PC-3 (cell line): ENCODE measurements around the gene SMARCD1.

ENCODE experiments used
- EZH2 ChIP-seq: fragments of 300-600 bp; sonication (generic); IDR thresholded peaks from one replicate; pipeline ENCODE4 v1.6.1; 2017; ENCODE audit warnings: antibody characterized with exemption, mild to moderate bottlenecking, low read length; ENCODE audit not compliant: unreplicated experiment
- TF ChIP-seq, protein P1 (sequence below): fragments of 300-600 bp; sonication (generic); conservative IDR thresholded peaks from 2 replicates; pipeline ENCODE4 v1.5.1; 2017; ENCODE audit warnings: antibody characterized with exemption, low read depth, mild to moderate bottlenecking, low read length

DNA sequence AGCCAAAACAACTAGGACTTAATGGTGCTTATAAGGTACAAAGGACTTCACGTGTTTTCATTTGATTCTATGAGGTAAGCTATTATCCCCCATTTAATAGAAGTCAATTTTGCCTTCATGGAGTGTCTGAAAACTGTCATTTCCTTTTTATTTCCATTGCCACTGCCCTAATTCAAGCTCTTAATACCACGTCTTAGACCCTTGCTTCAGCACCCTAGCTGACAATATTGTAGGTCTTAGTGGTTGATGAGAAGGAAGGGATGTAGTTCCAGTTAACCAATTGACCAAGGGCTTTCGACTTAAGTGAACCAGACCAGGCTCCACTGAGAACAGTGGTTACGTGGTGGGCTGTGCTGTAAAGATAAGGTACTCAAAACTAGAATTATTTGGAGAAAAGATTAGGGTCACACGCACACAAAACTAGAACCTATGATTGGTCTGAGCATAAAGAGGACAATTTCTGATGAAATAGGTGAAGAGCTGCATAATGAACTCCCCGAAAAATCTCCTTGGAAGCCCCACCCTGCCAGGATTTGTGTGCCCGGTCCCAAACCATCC is 37.4 kb upstream of the SMARCD1 start:
- no peak for TF ChIP-seq EZH2
- TF ChIP-seq, protein P1, sequence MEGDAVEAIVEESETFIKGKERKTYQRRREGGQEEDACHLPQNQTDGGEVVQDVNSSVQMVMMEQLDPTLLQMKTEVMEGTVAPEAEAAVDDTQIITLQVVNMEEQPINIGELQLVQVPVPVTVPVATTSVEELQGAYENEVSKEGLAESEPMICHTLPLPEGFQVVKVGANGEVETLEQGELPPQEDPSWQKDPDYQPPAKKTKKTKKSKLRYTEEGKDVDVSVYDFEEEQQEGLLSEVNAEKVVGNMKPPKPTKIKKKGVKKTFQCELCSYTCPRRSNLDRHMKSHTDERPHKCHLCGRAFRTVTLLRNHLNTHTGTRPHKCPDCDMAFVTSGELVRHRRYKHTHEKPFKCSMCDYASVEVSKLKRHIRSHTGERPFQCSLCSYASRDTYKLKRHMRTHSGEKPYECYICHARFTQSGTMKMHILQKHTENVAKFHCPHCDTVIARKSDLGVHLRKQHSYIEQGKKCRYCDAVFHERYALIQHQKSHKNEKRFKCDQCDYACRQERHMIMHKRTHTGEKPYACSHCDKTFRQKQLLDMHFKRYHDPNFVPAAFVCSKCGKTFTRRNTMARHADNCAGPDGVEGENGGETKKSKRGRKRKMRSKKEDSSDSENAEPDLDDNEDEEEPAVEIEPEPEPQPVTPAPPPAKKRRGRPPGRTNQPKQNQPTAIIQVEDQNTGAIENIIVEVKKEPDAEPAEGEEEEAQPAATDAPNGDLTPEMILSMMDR, result no peak
